GM21786 (cell line): ENCODE measurements around the gene IKZF1.
A peak's percentile ranks its signal among the peaks of the same experiment; 100 is the strongest.

Experiments used
- ATAC-seq: cut with Tn5 transposase; IDR thresholded peaks from one replicate; pipeline ENCODE4 v1.9.1; 2021; ENCODE audit not compliant: unreplicated experiment

IKZF1 gene

DNA sequence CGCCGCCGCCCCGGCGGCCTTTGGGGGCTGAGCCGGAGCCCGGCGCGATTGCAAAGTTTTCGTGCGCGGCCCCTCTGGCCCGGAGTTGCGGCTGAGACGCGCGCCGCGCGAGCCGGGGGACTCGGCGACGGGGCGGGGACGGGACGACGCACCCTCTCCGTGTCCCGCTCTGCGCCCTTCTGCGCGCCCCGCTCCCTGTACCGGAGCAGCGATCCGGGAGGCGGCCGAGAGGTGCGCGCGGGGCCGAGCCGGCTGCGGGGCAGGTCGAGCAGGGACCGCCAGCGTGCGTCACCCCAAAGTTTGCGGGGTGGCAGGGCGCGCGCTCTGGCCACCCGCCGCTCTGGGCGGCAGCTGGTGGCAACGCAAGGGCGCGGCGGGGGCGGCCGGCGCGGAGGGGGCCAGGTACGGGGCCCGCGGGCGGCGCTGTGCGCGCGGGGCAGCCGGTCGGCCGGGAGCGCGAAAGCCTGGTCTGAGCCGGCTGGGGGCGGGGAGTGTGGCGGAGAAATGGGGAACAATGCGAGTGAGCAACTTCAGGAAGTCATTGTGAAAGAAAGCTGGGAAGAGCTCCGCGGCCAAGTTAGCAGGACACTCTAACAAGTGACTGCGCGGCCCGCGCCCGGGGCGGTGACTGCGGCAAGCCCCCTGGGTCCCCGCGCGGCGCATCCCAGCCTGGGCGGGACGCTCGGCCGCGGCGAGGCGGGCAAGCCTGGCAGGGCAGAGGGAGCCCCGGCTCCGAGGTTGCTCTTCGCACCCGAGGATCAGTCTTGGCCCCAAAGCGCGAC is at the start of gene IKZF1:
IKZF1 (plus strand) TSS at position 588 of the 782 bp plus-strand sequence. CDS start 14,346 bp downstream, outside the sequence.
- ATAC-seq = peak; percentile 34

DNA sequence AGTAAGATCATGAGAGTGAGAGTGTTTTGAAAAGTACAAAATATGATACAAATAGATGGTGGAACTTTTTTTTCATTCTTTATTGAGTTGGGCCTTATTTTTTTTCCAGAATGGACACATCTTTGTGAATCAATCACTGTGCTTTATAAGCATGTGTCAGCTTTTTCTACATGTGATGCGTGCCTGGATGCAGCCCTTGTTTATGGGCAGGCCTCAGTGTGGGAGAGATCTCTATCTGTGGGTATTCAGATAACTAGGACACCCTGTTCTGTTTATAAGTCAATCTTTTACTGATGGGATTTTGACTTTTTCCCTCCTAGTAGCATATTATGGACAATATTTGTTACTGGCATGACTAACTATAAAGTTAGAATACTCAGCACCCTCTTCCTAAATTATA is 42.9 kb upstream of the IKZF1 start:
- ATAC-seq = no peak

DNA sequence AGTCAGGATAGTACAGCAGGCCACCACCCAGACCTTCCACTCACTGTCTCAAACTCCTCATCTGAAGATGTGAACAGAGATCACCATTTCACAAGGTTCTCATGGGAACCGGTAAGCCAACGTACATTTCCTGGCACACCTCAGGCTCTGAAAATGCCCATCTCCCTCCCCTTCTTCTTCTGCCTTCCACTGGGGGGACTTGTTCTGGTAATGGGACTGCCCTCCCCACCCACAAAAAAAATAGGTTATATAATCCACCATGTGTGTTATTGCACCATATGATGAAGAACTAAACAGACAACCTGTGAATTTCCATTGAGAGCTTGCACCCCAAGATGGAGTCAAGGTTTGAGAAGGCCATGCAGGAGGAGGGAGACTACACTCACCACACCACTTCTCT is 42.1 kb upstream of the IKZF1 start:
- peak; percentile 4 for ATAC-seq

DNA sequence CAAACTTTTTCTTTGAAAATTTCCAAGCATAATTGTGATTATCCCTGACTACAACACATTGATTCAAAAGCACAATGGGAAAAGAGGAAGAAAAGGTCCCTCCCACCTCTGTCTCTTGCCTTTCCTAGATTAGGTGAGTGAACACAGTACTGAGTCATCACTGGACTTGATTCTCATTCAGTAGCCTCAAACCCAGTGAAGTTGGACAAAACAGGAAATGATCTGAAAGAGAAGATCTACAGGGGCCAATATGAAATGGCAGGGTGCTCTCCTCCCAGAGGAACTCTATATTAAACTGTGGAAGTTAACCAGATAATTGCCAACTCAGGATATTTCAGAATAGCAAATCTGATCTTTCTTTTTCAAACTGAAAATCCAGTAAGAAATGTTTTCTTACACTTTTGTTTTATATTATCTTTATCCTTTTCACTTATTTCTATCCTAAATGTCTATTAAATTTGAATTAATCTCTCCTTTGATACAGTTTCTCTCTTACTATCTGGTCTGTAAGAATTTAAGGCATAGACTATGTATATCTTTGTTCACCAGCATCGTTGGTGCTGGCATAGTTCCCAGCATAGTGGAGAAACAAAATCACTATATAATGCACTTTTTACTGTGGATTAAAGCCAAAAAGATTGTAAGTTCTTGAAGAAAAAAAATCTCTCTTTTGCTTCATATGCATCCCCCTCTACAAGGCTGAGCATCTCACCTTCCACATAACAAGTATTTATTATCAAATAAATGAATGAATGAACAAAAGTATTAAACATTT is 41.4 kb upstream of the IKZF1 start:
- ATAC-seq = peak; percentile 58

GRCh38 chr7:50264908-50265307 is 39.6 kb upstream of the IKZF1 start:
- ATAC-seq = peak; percentile 19

GRCh38 chr7:50265968-50266634 is 38.4 kb upstream of the IKZF1 start:
- ATAC-seq = no peak

- peak; percentile 37 for ATAC-seq
Observed at GRCh38 chr7:50266635-50267386, 37.7 kb upstream of the IKZF1 start.

DNA sequence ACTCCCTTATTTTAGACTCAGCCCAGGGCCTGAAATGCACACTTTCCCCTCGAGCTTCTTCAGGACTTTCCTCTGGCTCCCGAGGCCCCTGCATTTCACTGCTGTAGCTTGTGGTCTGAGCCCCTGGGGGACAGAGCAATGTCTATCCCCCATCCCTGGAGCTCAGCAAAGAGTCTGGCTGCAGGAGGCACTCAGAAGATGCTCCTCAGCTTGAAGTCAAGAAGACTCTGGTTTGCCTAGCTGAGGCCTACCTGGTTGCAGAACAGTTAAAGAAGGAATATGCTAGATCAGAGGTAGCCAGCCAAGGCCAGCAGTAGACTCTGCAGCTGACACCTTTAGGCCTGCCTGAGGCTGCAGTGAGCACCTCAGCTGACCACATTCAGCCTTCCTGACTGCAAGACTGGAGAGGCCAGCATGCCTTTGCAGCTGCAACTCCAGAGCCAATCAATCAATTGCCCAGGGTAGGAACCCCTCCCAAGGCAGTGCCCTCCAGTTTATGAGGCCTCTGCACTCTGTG is 36.9 kb upstream of the IKZF1 start:
- no peak for ATAC-seq

GRCh38 chr7:50268223-50268622 is 36.3 kb upstream of the IKZF1 start:
- peak; percentile 21 for ATAC-seq

DNA sequence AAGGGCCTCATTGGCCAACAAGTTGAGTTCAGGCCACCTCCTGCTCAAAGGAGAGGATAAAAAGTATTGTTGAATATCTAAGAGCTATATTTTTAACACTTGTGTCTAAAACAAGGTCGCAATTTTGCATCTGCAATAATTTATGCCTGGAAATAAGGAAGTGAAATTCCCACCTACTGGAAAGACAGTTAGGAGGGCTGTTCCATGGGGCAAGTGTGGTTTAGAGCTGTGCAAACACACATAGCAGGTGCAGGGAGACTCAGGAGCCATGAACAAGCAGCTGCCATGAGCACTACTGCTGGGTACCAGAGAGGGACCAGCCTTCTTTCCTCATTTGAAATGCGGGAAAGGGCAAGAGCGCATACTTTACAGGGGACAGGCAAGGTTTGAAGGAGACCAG is 35.5 kb upstream of the IKZF1 start:
- ATAC-seq = no peak

- peak; percentile 32 for ATAC-seq
Observed at GRCh38 chr7:50270531-50271018, 33.9 kb upstream of the IKZF1 start.

GRCh38 chr7:50272808-50273207 is 31.7 kb upstream of the IKZF1 start:
- ATAC-seq = peak; percentile 34

GRCh38 chr7:50273301-50273700 is 31.2 kb upstream of the IKZF1 start:
- ATAC-seq = no peak

DNA sequence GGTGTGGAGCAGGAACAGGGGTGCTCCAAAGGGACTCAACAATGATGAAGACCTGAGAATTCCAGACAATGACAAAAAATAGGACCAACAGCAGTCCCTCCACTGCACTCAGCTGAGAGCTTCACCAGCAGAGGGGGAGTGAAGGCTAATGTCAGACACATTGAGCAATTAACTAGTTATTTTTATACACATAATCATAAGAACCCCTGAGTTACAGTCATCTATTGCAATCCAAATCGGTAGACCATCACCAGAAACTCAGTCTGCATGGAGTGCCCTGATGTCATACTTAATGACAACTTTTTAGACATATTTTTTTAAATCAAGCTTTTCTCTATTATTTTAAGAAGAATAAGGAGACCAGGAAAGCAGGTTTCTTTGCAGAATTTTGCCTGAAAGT is 30.6 kb upstream of the IKZF1 start:
- no peak for ATAC-seq

DNA sequence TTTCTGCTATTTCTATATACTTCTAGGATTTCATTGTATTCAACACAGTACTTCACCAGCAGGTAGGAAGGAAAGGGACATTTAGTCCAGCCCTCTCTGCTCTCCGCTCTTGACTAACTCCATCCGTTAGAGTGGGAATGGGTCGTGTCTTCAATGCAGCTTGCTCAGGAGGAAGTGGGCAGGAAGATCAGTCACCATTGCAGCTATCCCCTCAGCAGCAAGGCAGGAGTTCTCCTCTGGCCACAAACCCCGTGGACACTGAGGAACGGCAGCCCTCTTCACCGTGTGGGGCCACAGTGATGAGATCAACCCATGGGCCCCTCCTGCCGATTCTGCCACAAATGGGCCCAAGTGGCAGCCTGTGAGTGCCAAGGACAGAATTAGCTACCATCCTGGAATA is 30.2 kb upstream of the IKZF1 start:
- no peak for ATAC-seq

DNA sequence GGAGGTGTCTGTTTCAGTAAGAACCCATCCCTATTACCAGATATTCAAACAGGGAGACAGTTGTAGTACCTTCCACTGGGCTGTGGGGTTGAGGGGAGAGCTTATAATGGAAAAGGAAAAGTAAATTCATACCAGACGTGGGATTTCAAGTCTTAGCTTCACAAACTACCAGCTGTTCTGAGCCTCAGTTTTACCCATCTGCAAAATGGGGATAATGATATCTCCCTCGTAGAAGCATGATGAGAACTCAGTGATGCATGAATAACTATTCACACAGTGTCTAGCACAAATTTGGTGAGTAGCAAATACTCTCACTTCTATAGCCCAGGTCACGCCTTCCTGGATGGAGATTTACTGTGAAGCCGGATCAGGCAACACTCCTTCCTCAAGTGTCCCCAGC is 29.1 kb upstream of the IKZF1 start:
- ATAC-seq = no peak

DNA sequence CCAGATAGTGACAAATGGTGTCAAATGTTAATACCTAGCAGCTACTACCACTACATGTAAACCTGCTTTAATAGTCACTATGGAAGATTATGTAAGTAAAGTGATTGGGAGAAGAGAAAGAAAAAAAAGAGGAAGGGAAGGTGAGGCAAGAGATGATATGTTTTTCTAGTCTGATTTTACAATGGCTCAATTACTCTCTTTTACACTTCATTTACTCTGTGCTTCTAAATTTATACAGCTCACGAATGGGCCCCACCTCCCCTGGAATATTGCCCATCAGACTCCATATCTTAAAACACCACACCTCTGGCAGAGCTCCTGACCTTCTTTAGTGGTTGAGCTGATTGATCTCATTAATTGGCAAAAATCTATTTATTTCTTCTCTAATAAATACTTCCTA is 28.0 kb upstream of the IKZF1 start:
- no peak for ATAC-seq

DNA sequence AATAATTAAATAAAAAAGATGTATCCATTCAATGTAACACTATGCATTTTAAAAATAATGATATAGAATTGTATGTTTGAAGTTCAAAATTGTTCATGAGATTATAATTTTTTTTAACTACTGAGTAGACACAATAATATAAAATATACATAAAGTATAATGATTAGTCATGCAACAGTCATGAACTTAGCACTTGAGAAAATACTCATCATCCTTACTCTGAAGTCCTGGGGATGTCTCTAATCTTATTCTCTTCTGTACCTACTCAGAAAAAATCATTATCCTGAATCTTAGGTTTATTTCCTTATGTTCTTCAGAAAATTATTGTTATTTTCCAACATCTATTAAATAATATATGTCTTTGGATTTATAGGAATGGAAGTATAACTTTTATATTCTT is 26.4 kb upstream of the IKZF1 start:
- no peak for ATAC-seq

DNA sequence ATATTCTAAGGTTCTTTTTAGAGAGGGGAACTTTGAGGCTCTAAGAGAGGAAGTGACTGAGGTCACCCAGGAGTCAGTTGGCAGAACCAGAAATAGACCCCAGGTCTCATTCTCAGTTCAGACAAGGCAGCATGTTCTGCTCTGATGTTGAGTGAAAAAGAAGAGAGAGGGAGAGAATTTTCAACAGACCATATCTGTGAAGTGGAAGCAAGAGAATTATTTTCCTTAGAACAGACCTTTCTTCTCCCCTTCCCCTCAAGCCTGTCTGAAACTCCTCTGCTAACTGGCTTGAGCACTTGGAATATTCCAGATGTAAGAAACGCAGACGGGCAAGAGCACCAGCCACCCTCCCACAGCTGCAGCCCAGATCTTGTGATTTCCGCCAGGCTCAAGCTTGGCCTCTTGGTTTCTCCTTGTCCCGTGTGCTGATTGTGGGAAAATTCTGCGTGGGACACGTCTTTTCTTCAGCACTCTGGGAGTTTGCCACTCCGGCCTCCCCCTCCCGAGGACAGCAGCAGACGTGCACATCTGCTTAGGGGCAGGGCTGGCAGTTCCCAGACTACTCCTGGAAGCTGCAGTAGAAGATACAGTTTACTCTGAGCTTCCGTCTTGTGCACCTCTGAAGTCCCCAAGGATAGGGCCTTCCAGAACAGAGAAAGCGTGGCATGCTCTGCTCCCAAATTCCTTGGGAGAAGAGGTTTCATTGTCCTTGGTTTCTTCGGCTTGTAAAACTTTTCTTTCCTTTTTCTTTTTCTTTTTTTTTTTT is 22.7 kb upstream of the IKZF1 start:
- peak; percentile 90 for ATAC-seq
